HG03442 (cell line): ENCODE data around the gene KRTAP9-6.

Experiments used
- ATAC-seq: cut with Tn5 transposase; IDR thresholded peaks from one replicate; pipeline ENCODE4 v1.9.1; 2021; ENCODE audit warnings: mild to moderate bottlenecking, moderate library complexity; ENCODE audit not compliant: unreplicated experiment

Gene KRTAP9-6

GRCh38 chr17:41315204-41315794, 50.1 kb downstream of the KRTAP9-6 start, which contains the start of gene KRTAP17-1:
Gene KRTAP17-1, minus strand, starts transcription at chr17:41315710. Its CDS starts 60 bp downstream, at chr17:41315650.
- no peak for ATAC-seq
